Activated naive CD8-positive, alpha-beta T cell treated with anti-CD3 and anti-CD28 coated beads, Interleukin-2, amount 50 U/mL, for 24 hours (primary cell): ENCODE results near the gene MBD2.
A peak's percentile ranks its signal among the peaks of the same experiment; 100 is the strongest.
"Not testable (repeated sequence)": the region's sequence is repeated elsewhere in the genome, so short reads cannot be mapped to it uniquely, and the experiment has no call there.

Experiments
- ATAC-seq: fragments of 150-1000 bp; cut with Tn5 transposase; one replicate; pipeline ENCODE4 v1.10.0; 2021
- DNase-seq: peaks from one replicate; pipeline ENCODE4 v3.0.0; 2021
- H3K27ac Mint-ChIP-seq: one replicate; pipeline ENCODE4 v1.8.0; 2021; ENCODE audit warnings: mild to moderate bottlenecking, mixed read lengths
- H3K27me3 Mint-ChIP-seq: one replicate; pipeline ENCODE4 v1.8.0; 2021; ENCODE audit warnings: mixed read lengths
- H3K36me3 Mint-ChIP-seq: one replicate; pipeline ENCODE4 v1.8.0; 2021; ENCODE audit warnings: low read depth, mixed read lengths
- H3K4me1 Mint-ChIP-seq: one replicate; pipeline ENCODE4 v1.8.0; 2021; ENCODE audit warnings: mixed read lengths
- H3K4me3 Mint-ChIP-seq: one replicate; pipeline ENCODE4 v1.8.0; 2021; ENCODE audit warnings: mild to moderate bottlenecking, moderate library complexity, mixed read lengths
- H3K9me3 Mint-ChIP-seq: one replicate; pipeline ENCODE4 v1.8.0; 2021; ENCODE audit warnings: mixed read lengths

Gene MBD2

GRCh38 chr18:54222922-54223567 lies 1.4 kb downstream of the MBD2 start:
- Mint-ChIP-seq H3K27ac (peak overlapping the region; percentile 91), H3K36me3 (peaks cover 20% of the 10 kb centered on the region), H3K4me3 (peak overlapping the region; percentile 93), H3K4me1 (peaks cover 58% of the 10 kb centered on the region), H3K9me3 (no peaks in the 10 kb centered on the region), H3K27me3 (no peaks in the 10 kb centered on the region)
- DNase-seq (peak; percentile 38), ATAC-seq (peak; percentile 41)

GRCh38 chr18:54220406-54220805 lies 4.1 kb downstream of the MBD2 start:
- DNase-seq = no peak
- H3K4me1 Mint-ChIP-seq = peaks cover 73% of the 10 kb centered on the region
- no peak for ATAC-seq
- peak overlapping the region; percentile 15 for H3K4me3 Mint-ChIP-seq
- no peaks in the 10 kb centered on the region for H3K9me3 Mint-ChIP-seq
- H3K36me3 Mint-ChIP-seq = peaks cover 21% of the 10 kb centered on the region
- no peaks in the 10 kb centered on the region for H3K27me3 Mint-ChIP-seq
- H3K27ac Mint-ChIP-seq = no peak overlapping the region

GRCh38 chr18:54218803-54219202 lies 5.7 kb downstream of the MBD2 start:
- Mint-ChIP-seq H3K4me1 (peaks cover 75% of the 10 kb centered on the region), H3K36me3 (peaks cover 26% of the 10 kb centered on the region)
- not testable (repeated sequence) for DNase-seq, ATAC-seq, H3K27me3 Mint-ChIP-seq, H3K9me3 Mint-ChIP-seq, H3K27ac Mint-ChIP-seq, H3K4me3 Mint-ChIP-seq

GRCh38 chr18:54218299-54218698 lies 6.2 kb downstream of the MBD2 start:
- H3K4me1 Mint-ChIP-seq = peaks cover 73% of the 10 kb centered on the region
- H3K4me3 Mint-ChIP-seq = no peak overlapping the region
- no peak for ATAC-seq
- no peak overlapping the region for H3K27ac Mint-ChIP-seq
- H3K36me3 Mint-ChIP-seq = peaks cover 24% of the 10 kb centered on the region
- no peaks in the 10 kb centered on the region for H3K27me3 Mint-ChIP-seq
- no peaks in the 10 kb centered on the region for H3K9me3 Mint-ChIP-seq
- no peak for DNase-seq

GRCh38 chr18:54217624-54218023 lies 6.8 kb downstream of the MBD2 start:
- no peaks in the 10 kb centered on the region for H3K9me3 Mint-ChIP-seq
- no peaks in the 10 kb centered on the region for H3K27me3 Mint-ChIP-seq
- ATAC-seq = no peak
- H3K27ac Mint-ChIP-seq = no peak overlapping the region
- H3K4me3 Mint-ChIP-seq = no peak overlapping the region
- H3K36me3 Mint-ChIP-seq = peaks cover 24% of the 10 kb centered on the region
- peaks cover 67% of the 10 kb centered on the region for H3K4me1 Mint-ChIP-seq
- DNase-seq = no peak

- ATAC-seq (no peak), DNase-seq (no peak)
- Mint-ChIP-seq H3K4me1 (peaks cover 65% of the 10 kb centered on the region), H3K9me3 (no peaks in the 10 kb centered on the region), H3K27me3 (no peaks in the 10 kb centered on the region), H3K27ac (no peak overlapping the region), H3K36me3 (peaks cover 13% of the 10 kb centered on the region), H3K4me3 (no peak overlapping the region)
Observed at GRCh38 chr18:54215069-54215468, 9.4 kb downstream of the MBD2 start.

- Mint-ChIP-seq H3K4me3 (no peak overlapping the region), H3K27ac (peak overlapping the region; percentile 73), H3K36me3 (peaks cover 6% of the 10 kb centered on the region)
Observed at GRCh38 chr18:54210463-54210862, 14.0 kb downstream of the MBD2 start.

GRCh38 chr18:54209471-54210180 lies 14.8 kb downstream of the MBD2 start:
- no peak for DNase-seq
- H3K36me3 Mint-ChIP-seq = peaks cover 3% of the 10 kb centered on the region
- H3K27ac Mint-ChIP-seq = peak overlapping the region; percentile 73
- peak overlapping the region; percentile 42 for H3K4me3 Mint-ChIP-seq
- no peaks in the 10 kb centered on the region for H3K27me3 Mint-ChIP-seq
- ATAC-seq = peak; percentile 83
- no peaks in the 10 kb centered on the region for H3K9me3 Mint-ChIP-seq
- peaks cover 63% of the 10 kb centered on the region for H3K4me1 Mint-ChIP-seq

More at GRCh38 chr18:54210463-54210862, 14.0 kb downstream of the MBD2 start:
- DNase-seq (no peak), ATAC-seq (no peak)
- Mint-ChIP-seq H3K9me3 (no peaks in the 10 kb centered on the region), H3K27me3 (no peaks in the 10 kb centered on the region), H3K4me1 (peaks cover 66% of the 10 kb centered on the region)

GRCh38 chr18:54206447-54206846 lies 18.0 kb downstream of the MBD2 start:
- Mint-ChIP-seq H3K36me3 (peaks cover 28% of the 10 kb centered on the region), H3K27me3 (no peaks in the 10 kb centered on the region), H3K4me1 (peaks cover 46% of the 10 kb centered on the region), H3K9me3 (no peaks in the 10 kb centered on the region), H3K27ac (no peak overlapping the region), H3K4me3 (no peak overlapping the region)
- DNase-seq (no peak), ATAC-seq (no peak)

- H3K4me1 Mint-ChIP-seq = peaks cover 47% of the 10 kb centered on the region
- H3K27me3 Mint-ChIP-seq = no peaks in the 10 kb centered on the region
- ATAC-seq (no peak), DNase-seq (no peak)
- H3K27ac Mint-ChIP-seq = no peak overlapping the region
- H3K9me3 Mint-ChIP-seq = no peaks in the 10 kb centered on the region
- peaks cover 33% of the 10 kb centered on the region for H3K36me3 Mint-ChIP-seq
- no peak overlapping the region for H3K4me3 Mint-ChIP-seq
Observed at GRCh38 chr18:54205959-54206358, 18.5 kb downstream of the MBD2 start.

- ATAC-seq, H3K4me3 Mint-ChIP-seq, H3K27ac Mint-ChIP-seq, H3K27me3 Mint-ChIP-seq, H3K9me3 Mint-ChIP-seq, DNase-seq: not testable (repeated sequence)
- H3K4me1 Mint-ChIP-seq = peaks cover 45% of the 10 kb centered on the region
- peaks cover 35% of the 10 kb centered on the region for H3K36me3 Mint-ChIP-seq
Observed at GRCh38 chr18:54205448-54205847, 19.0 kb downstream of the MBD2 start.

- Mint-ChIP-seq H3K27me3 (no peaks in the 10 kb centered on the region), H3K9me3 (no peaks in the 10 kb centered on the region), H3K4me3 (no peak overlapping the region), H3K27ac (no peak overlapping the region), H3K4me1 (peaks cover 40% of the 10 kb centered on the region), H3K36me3 (peaks cover 38% of the 10 kb centered on the region)
- no peak for ATAC-seq
- no peak for DNase-seq
Observed at GRCh38 chr18:54204883-54205282, 19.6 kb downstream of the MBD2 start.

GRCh38 chr18:54203914-54204313 lies 20.6 kb downstream of the MBD2 start:
- DNase-seq = no peak
- no peak overlapping the region for H3K27ac Mint-ChIP-seq
- no peak for ATAC-seq
- peaks cover 34% of the 10 kb centered on the region for H3K4me1 Mint-ChIP-seq
- H3K4me3 Mint-ChIP-seq = no peak overlapping the region
- no peaks in the 10 kb centered on the region for H3K9me3 Mint-ChIP-seq
- peaks cover 46% of the 10 kb centered on the region for H3K36me3 Mint-ChIP-seq
- H3K27me3 Mint-ChIP-seq = no peaks in the 10 kb centered on the region

- H3K4me3 Mint-ChIP-seq = no peak overlapping the region
- H3K9me3 Mint-ChIP-seq = no peaks in the 10 kb centered on the region
- H3K27me3 Mint-ChIP-seq = no peaks in the 10 kb centered on the region
- H3K36me3 Mint-ChIP-seq = peaks cover 49% of the 10 kb centered on the region
- peaks cover 26% of the 10 kb centered on the region for H3K4me1 Mint-ChIP-seq
- ATAC-seq (no peak), DNase-seq (no peak)
- no peak overlapping the region for H3K27ac Mint-ChIP-seq
Observed at GRCh38 chr18:54202851-54203250, 21.6 kb downstream of the MBD2 start.

GRCh38 chr18:54197747-54198411 lies 26.6 kb downstream of the MBD2 start:
- Mint-ChIP-seq H3K36me3 (peaks cover 41% of the 10 kb centered on the region), H3K27ac (no peak overlapping the region)
- no peak for ATAC-seq

More at GRCh38 chr18:54197747-54198411, 26.6 kb downstream of the MBD2 start:
- Mint-ChIP-seq H3K4me3 (no peak overlapping the region), H3K4me1 (peaks cover 4% of the 10 kb centered on the region), H3K27me3 (no peaks in the 10 kb centered on the region), H3K9me3 (no peaks in the 10 kb centered on the region)
- no peak for DNase-seq
